IPS-18a (cell line): Measurements from ENCODE around the gene SSR2.

Source experiments
- H3K27ac ChIP-seq: one replicate; pipeline ENCODE4 v1.5.1; 2013; ENCODE audit warnings: low read length
- H3K27me3 ChIP-seq: one replicate; pipeline ENCODE4 v1.6.1; 2013; ENCODE audit warnings: mild to moderate bottlenecking, low read length; ENCODE audit not compliant: control insufficient read depth, insufficient read depth
- H3K36me3 ChIP-seq: one replicate; pipeline ENCODE4 v1.6.1; 2013; ENCODE audit warnings: low read depth, low read length; ENCODE audit not compliant: control insufficient read depth
- H3K4me1 ChIP-seq: one replicate; pipeline ENCODE4 v1.6.1; 2013; ENCODE audit warnings: low read depth, low read length; ENCODE audit not compliant: control insufficient read depth
- H3K4me3 ChIP-seq: one replicate; pipeline ENCODE4 v1.5.1; 2013; ENCODE audit warnings: low read length
- H3K9ac ChIP-seq: one replicate; pipeline ENCODE4 v1.6.1; 2013; ENCODE audit warnings: mild to moderate bottlenecking, low read length, moderate library complexity
- H3K9me3 ChIP-seq: one replicate; pipeline ENCODE4 v1.6.1; 2013; ENCODE audit warnings: low read depth, low read length; ENCODE audit not compliant: control insufficient read depth

The SSR2 gene

GRCh38 chr1:155967341-155968050 is 53.3 kb downstream of the SSR2 start:
- H3K9me3 ChIP-seq, result no peaks in the 10 kb centered on the region
- no peaks in the 10 kb centered on the region for H3K27me3 ChIP-seq
- no peak overlapping the region for H3K9ac ChIP-seq
- no peak overlapping the region for H3K4me3 ChIP-seq
- peaks cover 56% of the 10 kb centered on the region for H3K36me3 ChIP-seq
- peaks cover 20% of the 10 kb centered on the region for H3K4me1 ChIP-seq
- peak overlapping the region; percentile 4 for H3K27ac ChIP-seq

GRCh38 chr1:155966750-155967149 is 54.0 kb downstream of the SSR2 start:
- no peak overlapping the region for H3K9ac ChIP-seq
- H3K4me1 ChIP-seq, result peaks cover 20% of the 10 kb centered on the region
- H3K27me3 ChIP-seq, result no peaks in the 10 kb centered on the region
- H3K4me3 ChIP-seq, result no peak overlapping the region
- peaks cover 64% of the 10 kb centered on the region for H3K36me3 ChIP-seq
- no peak overlapping the region for H3K27ac ChIP-seq
- no peaks in the 10 kb centered on the region for H3K9me3 ChIP-seq

GRCh38 chr1:155966135-155966534 is 54.6 kb downstream of the SSR2 start:
- no peaks in the 10 kb centered on the region for H3K27me3 ChIP-seq
- no peak overlapping the region for H3K9ac ChIP-seq
- H3K36me3 ChIP-seq, result peaks cover 69% of the 10 kb centered on the region
- H3K9me3 ChIP-seq, result no peaks in the 10 kb centered on the region
- no peak overlapping the region for H3K27ac ChIP-seq
- H3K4me3 ChIP-seq, result no peak overlapping the region
- H3K4me1 ChIP-seq, result peaks cover 20% of the 10 kb centered on the region

GRCh38 chr1:155964193-155964592 is 56.6 kb downstream of the SSR2 start:
- Histone ChIP-seq H3K9me3 (no peaks in the 10 kb centered on the region), H3K9ac (no peak overlapping the region), H3K4me3 (no peak overlapping the region), H3K4me1 (peaks cover 10% of the 10 kb centered on the region), H3K27ac (no peak overlapping the region), H3K36me3 (peaks cover 80% of the 10 kb centered on the region), H3K27me3 (no peaks in the 10 kb centered on the region)

GRCh38 chr1:155962599-155963211 is 58.0 kb downstream of the SSR2 start:
- H3K27me3 ChIP-seq, result no peaks in the 10 kb centered on the region
- peaks cover 82% of the 10 kb centered on the region for H3K36me3 ChIP-seq
- peaks cover 5% of the 10 kb centered on the region for H3K4me1 ChIP-seq
- H3K9ac ChIP-seq, result no peak overlapping the region
- H3K27ac ChIP-seq, result no peak overlapping the region
- H3K4me3 ChIP-seq, result no peak overlapping the region
- H3K9me3 ChIP-seq, result no peaks in the 10 kb centered on the region

- no peaks in the 10 kb centered on the region for H3K4me1 ChIP-seq
- H3K27me3 ChIP-seq, result no peaks in the 10 kb centered on the region
- no peak overlapping the region for H3K4me3 ChIP-seq
- H3K9me3 ChIP-seq, result no peaks in the 10 kb centered on the region
- H3K27ac ChIP-seq, result no peak overlapping the region
- peaks cover 83% of the 10 kb centered on the region for H3K36me3 ChIP-seq
- no peak overlapping the region for H3K9ac ChIP-seq
Measured at GRCh38 chr1:155961937-155962336, 58.8 kb downstream of the SSR2 start.

GRCh38 chr1:155960081-155960745 is 60.5 kb downstream of the SSR2 start:
- Histone ChIP-seq H3K36me3 (peaks cover 76% of the 10 kb centered on the region), H3K27ac (no peak overlapping the region), H3K4me3 (no peak overlapping the region), H3K9me3 (no peaks in the 10 kb centered on the region), H3K9ac (no peak overlapping the region), H3K27me3 (no peaks in the 10 kb centered on the region), H3K4me1 (no peaks in the 10 kb centered on the region)
